Measurements from ENCODE around the gene HIVEP1.

The HIVEP1 gene

GRCh38 chr6:12158686-12159415, 146.7 kb downstream of the HIVEP1 start:
- TF ChIP-seq CTCF (IDR thresholded peaks at IDR 0.05): no peak

GRCh38 chr6:12160326-12160725, 148.2 kb downstream of the HIVEP1 start:
- no peak for TF ChIP-seq CTCF (IDR thresholded peaks at IDR 0.05)

- TF ChIP-seq CTCF (IDR thresholded peaks at IDR 0.05): no peak
Observed at GRCh38 chr6:12162213-12162612, 150.1 kb downstream of the HIVEP1 start.

- no peak for TF ChIP-seq CTCF (IDR thresholded peaks at IDR 0.05)
Observed at GRCh38 chr6:12163149-12163548, 151.0 kb downstream of the HIVEP1 start.

- TF ChIP-seq CTCF (IDR thresholded peaks at IDR 0.05): no peak
Observed at GRCh38 chr6:12163744-12164507, 151.8 kb downstream of the HIVEP1 start.

- TF ChIP-seq CTCF (IDR thresholded peaks at IDR 0.05): no peak
Observed at GRCh38 chr6:12164508-12164770, 152.3 kb downstream of the HIVEP1 start.

GRCh38 chr6:12165297-12165696, 153.2 kb downstream of the HIVEP1 start:
- TF ChIP-seq CTCF (IDR thresholded peaks at IDR 0.05): no peak
